ENCODE results near the gene SSR4. TPM values are rescaled to one million over a fixed set of nuclear protein-coding genes. Genes with fewer than 3 reads are reported as not detected.

SSR4 gene
- polyA plus RNA-seq, 4 donors = 141 to 189 (median 155) TPM

- DNase-seq (ENCODE audit: low read depth in 4 of 4, low spot score in 3 of 4) = no peak
Measured at GRCh38 chrX:153828308-153828707, 33.8 kb downstream of the SSR4 start.

DNA sequence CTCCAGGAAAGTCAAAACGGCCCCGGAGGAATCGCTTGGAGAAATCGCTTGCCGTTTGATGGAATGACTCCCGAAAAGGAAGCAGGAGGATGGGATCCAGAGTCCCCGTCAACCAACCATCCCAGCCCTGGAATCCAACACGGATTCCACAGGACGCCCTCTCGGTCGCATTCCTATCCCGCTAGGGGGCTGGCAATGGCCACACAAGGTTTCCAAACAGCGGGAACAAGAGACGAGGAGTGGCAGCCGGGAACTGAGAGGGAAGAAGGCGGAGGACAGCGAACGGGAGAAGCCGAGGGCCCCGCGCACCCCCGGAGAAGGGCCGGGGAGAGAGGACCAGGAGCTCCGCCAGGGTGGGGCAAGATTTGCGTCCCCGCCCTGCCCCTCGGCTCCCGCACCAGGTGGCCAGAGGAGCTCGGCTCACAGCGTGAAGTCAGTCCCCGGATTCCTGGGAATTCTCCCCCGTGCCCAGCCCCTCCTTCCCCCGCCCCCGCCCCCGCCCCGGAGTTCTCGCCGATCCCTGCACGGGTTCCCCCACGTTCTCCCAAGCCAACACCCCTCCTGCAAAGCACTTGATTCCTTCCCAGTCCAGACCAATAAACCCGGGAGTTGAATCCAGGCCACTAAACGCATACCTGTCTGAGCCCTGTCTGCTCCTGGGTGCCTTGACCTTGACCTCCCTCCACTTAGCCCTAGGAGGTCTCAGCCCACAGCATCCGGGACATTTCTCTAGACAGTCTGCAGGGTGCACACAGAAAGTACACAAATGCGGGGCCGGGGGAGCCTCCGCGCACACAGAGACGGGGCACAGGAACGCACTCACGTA is 34.5 kb downstream of the SSR4 start:
- no peak for DNase-seq (ENCODE audit: low read depth in 4 of 4, low spot score in 3 of 4)

GRCh38 chrX:153829549-153829798 is 35.0 kb downstream of the SSR4 start:
- DNase-seq (ENCODE audit: low read depth in 4 of 4, low spot score in 3 of 4) = no peak

DNA sequence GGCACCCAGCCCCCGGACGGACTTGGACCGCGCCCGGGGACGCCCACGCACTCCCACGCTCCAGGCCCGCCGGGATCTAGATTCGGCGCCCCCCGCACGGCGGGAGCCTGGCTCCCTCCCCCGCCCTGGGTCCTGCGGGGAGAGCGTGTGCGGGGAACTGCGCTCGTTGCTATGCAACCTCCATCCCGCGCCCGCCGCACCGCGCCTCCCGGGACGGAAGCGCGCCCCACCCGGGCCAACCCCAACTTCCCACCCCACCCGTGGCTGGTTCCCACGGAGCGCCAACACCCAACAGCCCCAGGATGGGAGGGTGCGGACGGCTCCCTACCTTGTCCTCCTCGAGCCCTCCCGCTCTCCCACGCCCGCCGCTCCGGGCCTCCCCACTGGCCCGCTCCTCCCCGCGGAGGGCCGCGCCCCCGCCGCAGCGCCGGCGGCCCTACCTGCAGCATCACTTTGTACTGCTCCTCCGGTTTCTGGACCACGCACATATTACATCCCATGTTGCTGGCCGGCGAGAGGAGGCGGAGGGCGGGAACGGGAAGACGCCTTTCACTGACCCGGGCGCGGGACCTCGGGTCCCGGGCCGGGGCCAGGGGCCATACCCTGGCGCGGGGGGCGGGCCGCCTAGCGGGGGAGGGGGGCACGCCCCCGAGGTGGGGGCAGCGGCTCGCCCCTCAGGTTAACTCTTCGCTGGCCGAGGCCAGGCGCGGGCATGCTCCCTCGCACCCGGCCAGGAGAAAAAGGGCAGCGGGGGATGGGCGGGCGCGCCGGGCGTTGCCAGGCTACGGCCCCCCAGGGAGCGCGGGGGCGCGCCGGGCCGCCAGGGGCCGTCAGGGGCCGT is 35.6 kb downstream of the SSR4 start, which contains the start of gene PDZD4:
PDZD4 (minus strand) TSS at position 746 of the 841 bp plus-strand sequence; CDS start at position 500, 246 bp downstream.
- no peak for DNase-seq (ENCODE audit: low read depth in 4 of 4, low spot score in 3 of 4)

DNA sequence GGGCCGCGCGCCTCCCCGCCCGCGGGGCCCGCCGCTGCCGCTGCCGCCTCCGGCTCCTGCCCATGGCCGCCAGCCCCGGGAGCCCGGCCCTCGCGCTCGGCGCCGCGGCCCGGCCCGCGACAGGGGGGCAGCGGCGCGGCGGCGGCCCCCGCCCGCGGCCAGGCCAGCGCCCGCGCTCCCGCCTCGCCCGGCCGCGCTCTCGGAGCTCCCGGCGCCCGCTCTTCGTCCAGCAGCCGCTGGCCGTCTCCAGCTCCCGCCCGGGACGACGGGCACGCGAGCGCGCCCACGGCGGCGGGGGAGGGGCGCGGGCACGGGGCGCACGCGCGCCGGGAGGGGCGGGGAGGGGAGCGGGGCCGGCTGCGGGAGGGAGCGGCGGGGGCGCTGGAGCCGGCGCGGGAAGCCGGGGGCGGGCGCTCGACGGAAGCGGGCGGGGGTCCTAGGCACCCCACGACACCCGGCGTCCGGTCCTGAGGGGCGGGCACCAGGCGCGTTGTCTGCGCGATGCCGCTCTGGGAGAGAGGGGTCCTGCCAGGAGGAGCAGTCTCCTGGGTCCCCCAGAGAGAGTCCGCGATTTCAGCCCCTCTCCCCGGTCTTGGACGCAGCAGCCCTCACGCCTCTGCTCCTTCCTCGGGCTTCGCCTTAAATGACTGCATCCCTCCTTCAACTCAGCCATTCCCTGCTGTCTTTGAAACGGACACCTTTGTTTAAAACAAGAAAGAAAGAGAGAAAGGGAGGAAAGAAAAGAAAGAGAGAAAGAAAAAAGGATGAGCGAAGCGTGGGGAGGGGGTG is 36.4 kb downstream of the SSR4 start:
- DNase-seq (ENCODE audit: low read depth in 4 of 4, low spot score in 3 of 4) = no peak

- no peak for DNase-seq (ENCODE audit: low read depth in 4 of 4, low spot score in 3 of 4)
Measured at GRCh38 chrX:153831429-153832150, 37.1 kb downstream of the SSR4 start.

DNA sequence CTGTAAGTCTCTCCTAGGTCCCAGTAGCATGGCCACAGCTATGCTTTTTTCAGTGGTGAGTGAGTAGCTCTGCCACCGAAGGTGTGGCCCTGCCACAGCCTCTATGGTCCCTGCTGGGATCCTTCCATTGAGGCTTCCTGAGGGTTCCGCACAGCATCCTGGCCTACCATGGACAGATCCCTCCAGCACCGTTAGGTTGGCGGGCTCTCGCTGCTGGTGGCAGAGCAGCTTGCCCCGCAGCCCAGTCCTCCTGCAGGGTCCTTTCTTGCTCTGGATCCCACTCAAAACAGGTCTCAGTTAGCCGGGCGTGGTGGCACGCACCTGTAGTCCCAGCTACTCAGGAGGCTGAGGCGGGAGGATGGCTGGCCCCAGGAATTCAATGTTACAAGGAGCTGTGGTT is 38.3 kb downstream of the SSR4 start:
- DNase-seq (ENCODE audit: low read depth in 4 of 4, low spot score in 3 of 4) = no peak

DNA sequence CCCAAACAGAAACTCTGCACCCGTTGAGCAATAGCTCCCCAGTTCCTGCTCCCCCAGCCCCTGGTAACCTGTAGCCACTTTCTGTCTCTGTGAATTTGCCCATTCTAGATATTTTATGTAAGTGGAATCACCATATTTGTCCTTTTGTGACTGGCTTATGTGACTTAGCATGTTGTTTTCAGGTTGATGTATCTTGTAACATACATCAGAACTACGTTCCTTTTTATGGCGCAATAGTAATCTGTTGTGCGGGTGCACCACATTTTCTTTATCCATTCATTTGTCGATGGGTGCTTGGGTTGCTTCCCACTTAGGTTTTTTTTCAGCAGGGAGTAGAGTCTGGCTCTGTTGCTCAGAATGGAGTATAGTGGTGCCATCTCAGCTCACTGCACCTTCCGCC is 42.5 kb downstream of the SSR4 start:
- DNase-seq (ENCODE audit: low read depth in 4 of 4, low spot score in 3 of 4) = no peak

DNA sequence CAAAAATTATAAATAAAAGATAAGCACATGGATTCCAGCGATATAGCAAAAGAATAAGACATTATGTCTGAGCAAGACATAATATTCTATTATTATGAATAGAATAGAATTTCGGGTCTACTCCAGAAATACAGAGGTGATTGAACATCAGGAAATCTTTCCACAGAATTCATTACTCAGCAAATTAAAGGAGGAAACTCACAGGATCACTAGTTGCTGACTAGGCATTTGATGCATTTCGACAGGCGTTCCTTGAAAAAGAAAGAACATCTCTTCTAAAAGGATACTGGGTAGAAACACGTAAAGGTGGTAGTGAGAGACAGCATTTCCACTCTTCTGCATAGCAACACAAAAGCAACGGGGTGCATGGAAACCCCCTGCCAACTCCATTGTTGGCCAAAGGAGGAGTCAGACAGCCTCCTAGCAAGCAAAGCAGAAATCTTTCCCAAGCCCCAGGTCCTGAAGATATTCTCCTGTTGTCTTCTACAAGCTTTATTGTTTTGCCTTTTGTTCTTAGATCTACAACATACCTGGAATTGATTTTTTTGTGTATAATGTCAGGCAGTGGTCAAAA is 50.1 kb downstream of the SSR4 start:
- DNase-seq (ENCODE audit: low read depth in 4 of 4, low spot score in 3 of 4) = no peak

DNA sequence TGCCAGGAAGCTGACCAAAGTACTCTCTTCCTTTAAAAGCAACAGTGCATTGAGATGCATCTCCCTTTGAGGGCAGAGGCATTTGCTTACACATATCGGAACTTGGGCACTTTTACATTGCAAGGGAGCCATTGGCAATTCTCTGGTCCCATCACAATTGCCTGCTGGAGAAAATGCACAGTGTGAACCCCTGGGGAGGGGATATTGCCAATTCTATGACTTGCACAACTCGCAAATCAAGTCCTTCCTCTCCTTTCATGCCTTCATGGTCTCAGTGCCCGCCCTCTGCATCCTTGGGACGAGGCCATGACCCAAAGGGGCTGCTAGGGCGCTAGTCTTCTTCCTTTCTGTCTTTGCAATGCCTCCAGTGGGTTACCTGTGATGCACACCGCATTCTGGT is 50.7 kb downstream of the SSR4 start:
- no peak for DNase-seq (ENCODE audit: low read depth in 4 of 4, low spot score in 3 of 4)

DNA sequence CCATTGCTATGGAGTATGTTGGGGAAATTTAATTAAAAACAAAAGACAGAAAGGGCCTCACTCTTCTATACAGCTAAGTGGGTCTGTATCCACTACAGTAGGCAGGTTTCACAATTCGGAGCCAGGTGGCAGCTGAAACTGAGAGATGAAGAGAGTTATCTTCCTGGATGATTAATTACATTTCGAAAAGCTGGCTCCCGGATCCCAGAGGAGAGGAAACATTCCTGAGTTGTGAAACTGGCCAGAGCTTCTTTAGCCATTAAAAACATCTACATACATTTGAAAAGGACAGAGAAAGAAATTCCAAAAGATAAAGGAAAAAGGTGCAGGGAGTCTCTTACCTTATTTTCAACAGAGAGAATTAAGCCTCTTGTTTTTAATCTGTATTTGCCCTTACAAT is 51.4 kb downstream of the SSR4 start:
- no peak for DNase-seq (ENCODE audit: low read depth in 4 of 4, low spot score in 3 of 4)

Other genes with a start within 250 kb of the SSR4 start
- 10 to 100 TPM; 17.6 to 20.7 (median 19.3) TPM for gene CCNQ, start 195.5 kb upstream of the SSR4 start, polyA plus RNA-seq (ENCODE audit: insufficient read length in 4 of 4)
- 10 to 100 TPM; 46.7 to 74.3 (median 49.1) TPM for gene DUSP9, start 147.5 kb upstream of the SSR4 start, polyA plus RNA-seq (ENCODE audit: insufficient read length in 4 of 4)
- 10 to 100 TPM in 1 of 4 donors, 1 to 10 TPM in 3; 6.2 to 11.4 (median 7.5) TPM for gene PNCK, start 120.9 kb upstream of the SSR4 start, polyA plus RNA-seq (ENCODE audit: insufficient read length in 4 of 4)
- 10 to 100 TPM; 46.6 to 74.1 (median 52.6) TPM for gene SLC6A8, start 106.7 kb upstream of the SSR4 start, polyA plus RNA-seq (ENCODE audit: insufficient read length in 4 of 4)
- 100 to 1,000 TPM; 192 to 206 (median 199) TPM for gene BCAP31, start 70.3 kb upstream of the SSR4 start, polyA plus RNA-seq (ENCODE audit: insufficient read length in 4 of 4)
- 1 to 10 TPM; 6.3 to 8.9 (median 7.1) TPM for gene ABCD1, start 69.8 kb upstream of the SSR4 start, polyA plus RNA-seq (ENCODE audit: insufficient read length in 4 of 4)
- 1 to 10 TPM in 3 of 4 donors, under 1 TPM in 1; 0.82 to 2.9 (median 2.1) TPM for gene PLXNB3, start 30.4 kb upstream of the SSR4 start, polyA plus RNA-seq (ENCODE audit: insufficient read length in 4 of 4)
- gene SRPK3, start 13.6 kb upstream of the SSR4 start, polyA plus RNA-seq (ENCODE audit: insufficient read length in 4 of 4) = 1 to 10 TPM in 3 of 4 donors, under 1 TPM in 1; 0.90 to 2.0 (median 1.5) TPM
- gene IDH3G, start 293 bp upstream of the SSR4 start, polyA plus RNA-seq (ENCODE audit: insufficient read length in 4 of 4) = 10 to 100 TPM; 62.2 to 90.3 (median 72.7) TPM
- gene PDZD4, start 35.9 kb downstream of the SSR4 start, polyA plus RNA-seq (ENCODE audit: insufficient read length in 4 of 4) = 10 to 100 TPM in 1 of 4 donors, 1 to 10 TPM in 3; 7.7 to 10.6 (median 8.8) TPM
- 10 to 100 TPM; 46.4 to 59.9 (median 47.9) TPM for gene L1CAM, start 91.5 kb downstream of the SSR4 start, polyA plus RNA-seq (ENCODE audit: insufficient read length in 4 of 4)
- gene AVPR2, start 110.0 kb downstream of the SSR4 start, polyA plus RNA-seq (ENCODE audit: insufficient read length in 4 of 4) = 1 to 10 TPM; 1.4 to 3.1 (median 2.0) TPM
- 10 to 100 TPM; 24.6 to 37.8 (median 27.8) TPM for gene ARHGAP4, start 131.6 kb downstream of the SSR4 start, polyA plus RNA-seq (ENCODE audit: insufficient read length in 4 of 4)
- gene NAA10, start 140.4 kb downstream of the SSR4 start, polyA plus RNA-seq (ENCODE audit: insufficient read length in 4 of 4) = 10 to 100 TPM; 60.2 to 80.1 (median 66.6) TPM
- gene RENBP, start 150.0 kb downstream of the SSR4 start, polyA plus RNA-seq (ENCODE audit: insufficient read length in 4 of 4) = 10 to 100 TPM; 16.3 to 27.1 (median 18.8) TPM
- 10 to 100 TPM; 41.5 to 44.3 (median 41.9) TPM for gene HCFC1, start 177.2 kb downstream of the SSR4 start, polyA plus RNA-seq (ENCODE audit: insufficient read length in 4 of 4)
- 1 to 10 TPM; 6.9 to 9.6 (median 7.4) TPM for gene TMEM187, start 178.1 kb downstream of the SSR4 start, polyA plus RNA-seq (ENCODE audit: insufficient read length in 4 of 4)
- 10 to 100 TPM; 48.4 to 62.2 (median 51.7) TPM for gene IRAK1, start 225.2 kb downstream of the SSR4 start, polyA plus RNA-seq (ENCODE audit: insufficient read length in 4 of 4)

Data from right renal pelvis (tissue), 4 donors.